CMK (cell line): ENCODE measurements around the gene ZNFX1.

Source experiments
- DNase-seq: peaks from one replicate; pipeline ENCODE4 v3.0.0-alpha.2; 2010; ENCODE audit warnings: low read depth

Gene ZNFX1

GRCh38 chr20:49278818-49279676, 1.2 kb upstream of the ZNFX1 start:
- no peak for DNase-seq

- DNase-seq: no peak
Observed at GRCh38 chr20:49277786-49278035, 146 bp downstream of the ZNFX1 start.

DNA sequence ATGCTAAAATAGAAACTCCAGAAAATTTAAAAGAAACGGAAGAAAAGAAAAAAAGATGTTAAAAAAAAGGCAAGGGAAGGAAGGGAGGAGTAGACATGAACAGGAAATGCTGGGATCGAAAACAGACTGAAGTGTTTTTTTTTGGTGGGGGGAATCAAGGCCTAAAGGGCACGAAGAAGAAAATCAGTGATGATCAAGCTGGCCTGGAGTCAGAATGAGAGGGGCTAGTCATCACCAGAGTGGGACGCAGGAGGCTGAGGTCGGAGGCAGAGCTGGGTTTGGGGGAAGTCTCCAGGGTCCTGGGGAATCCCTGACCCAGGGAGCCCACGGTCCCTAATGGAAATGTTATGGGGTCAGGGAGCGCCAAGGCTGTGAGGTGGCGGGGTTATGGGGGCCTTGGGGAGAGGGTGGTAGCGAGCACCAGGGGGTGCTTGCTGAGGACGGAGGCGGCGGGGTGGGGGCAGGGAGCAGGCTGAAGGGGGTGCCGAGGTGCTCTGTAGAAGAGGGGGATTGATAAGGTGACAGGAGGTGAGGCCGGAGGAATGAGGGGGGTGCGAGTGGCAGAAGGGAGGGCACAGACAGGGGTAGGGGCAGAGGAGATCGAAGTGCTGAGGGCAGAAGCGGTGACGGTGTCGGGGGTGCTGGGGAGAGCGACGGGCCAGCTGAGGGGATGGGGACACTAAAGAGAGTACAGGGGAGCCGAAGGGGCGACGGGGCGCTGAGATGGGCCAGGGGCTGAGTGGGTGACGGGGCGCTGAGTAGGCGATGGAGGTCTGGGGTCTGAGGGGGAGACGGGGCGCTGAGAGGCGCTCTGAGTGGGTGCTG, 684 bp downstream of the ZNFX1 start:
- no peak for DNase-seq

DNA sequence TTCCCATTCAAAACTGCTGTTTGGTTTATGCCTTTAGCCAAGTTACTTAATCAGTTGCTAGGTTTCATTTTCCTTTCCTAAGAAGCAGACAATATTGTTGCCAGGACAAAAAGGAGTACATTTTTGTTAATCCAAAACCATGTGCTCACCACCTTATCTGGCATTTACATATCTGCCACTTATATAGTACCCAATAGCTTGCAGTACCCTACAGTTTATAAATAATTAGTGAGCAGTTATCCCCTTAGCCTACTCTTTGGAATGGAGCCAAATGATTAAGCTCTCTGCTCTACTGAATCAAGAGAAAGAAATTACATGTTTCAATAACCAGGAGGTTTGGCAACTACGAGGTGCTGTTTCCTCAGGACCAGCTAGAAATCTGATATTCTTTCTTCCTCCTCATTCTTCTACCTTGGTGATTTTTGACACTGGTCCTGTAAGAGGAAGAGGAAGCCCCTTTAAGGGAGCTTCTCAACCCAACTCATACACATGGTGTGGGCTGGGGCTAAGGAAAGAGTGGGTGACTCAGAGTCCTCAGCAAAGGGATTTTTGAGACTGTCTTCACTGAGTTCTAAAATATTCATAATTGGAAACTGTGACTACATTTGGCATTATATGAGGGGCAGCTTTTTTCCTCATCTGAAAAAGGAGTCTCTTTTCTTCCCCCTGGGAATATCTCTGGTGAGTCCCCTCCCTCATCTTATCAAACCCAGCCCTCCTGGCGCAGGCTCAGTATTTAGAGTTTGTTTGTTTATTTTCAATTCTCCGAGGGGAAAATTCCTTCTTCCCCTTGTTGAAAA, 1.5 kb downstream of the ZNFX1 start:
- DNase-seq: no peak

DNA sequence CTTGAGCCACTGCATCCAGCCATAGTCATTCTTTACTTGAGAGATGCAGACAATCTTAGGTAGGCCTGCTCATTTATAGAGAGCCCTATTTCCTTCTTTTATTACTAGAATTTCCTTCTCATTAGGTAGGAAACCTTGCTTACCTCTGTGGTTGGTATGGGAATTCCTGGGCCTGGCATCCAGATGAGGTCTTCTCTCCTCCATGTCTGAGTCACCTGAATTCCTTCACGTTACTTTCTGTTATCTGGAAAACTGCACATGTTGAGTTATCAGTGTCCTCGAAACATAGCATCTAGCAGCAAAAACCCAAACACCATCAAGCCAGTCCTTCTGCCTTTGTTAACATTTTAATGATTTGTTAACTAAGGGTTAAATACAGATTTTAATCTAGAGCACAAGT, 2.2 kb downstream of the ZNFX1 start:
- DNase-seq: no peak

- no peak for DNase-seq
Observed at GRCh38 chr20:49275216-49275615, 2.6 kb downstream of the ZNFX1 start.

DNA sequence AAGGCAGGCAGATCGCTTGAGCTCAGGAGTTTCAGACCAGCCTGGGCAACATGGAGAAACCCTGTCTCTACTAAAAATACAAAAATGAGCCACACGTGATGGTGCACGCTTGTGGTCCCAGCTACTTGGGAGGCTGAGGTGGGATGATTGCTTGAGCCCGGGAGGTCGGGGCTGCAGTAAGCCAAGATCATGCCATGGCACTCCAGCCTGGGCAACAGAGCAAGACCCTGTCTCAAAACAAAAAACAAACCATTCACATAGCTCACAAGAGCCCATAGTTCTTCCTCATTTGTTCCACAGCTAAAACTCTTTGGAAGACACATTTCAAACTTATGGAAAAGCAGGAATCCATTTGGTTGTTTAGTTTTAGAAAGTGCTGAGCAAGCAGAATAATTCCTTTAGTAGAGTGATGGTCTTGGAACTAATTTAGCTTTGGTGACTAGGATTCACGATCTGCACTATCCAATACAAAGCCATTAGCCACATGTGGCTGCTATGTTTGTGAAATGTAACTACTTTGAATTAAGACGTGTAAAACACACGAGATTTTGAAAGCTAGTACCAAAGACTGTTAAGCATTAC, 4.1 kb downstream of the ZNFX1 start:
- no peak for DNase-seq

DNA sequence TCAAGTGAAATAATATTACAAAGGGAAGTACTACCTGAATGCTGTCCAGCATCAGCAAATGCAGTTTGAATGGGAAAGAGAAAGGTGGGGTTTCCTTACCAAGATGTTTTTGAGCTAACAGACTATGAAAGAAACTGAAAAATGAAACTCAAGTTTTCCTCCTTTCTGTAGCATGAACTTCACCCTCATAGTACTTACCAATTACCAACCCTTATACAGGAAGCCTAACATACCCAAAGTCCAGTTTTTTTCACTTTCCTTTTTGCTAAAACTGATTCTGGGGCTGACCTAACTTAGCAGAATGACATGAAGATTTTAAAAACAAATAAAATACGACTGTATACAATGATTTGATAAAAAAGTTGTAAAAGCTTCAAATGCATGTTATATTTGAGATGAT, 5.2 kb downstream of the ZNFX1 start:
- DNase-seq: no peak

DNA sequence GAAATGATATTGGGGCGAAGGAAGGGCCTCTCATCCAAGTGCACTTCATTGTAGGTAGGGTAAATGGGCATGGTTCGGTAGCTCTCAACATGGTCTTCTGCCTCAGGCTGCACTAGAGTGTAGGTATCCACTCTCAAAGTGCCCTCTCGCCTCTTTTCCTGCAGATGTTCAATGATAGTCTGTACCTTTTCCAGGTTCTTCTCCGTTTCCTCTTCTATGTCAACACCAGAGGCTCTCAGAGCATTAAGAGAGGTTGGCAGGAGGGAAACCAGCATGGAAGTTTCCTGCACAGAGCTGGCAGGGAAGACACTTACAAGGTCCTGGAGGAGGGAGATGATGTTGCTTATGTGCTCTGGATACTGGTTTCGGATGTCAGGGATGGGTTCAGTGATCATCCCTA, 7.1 kb downstream of the ZNFX1 start:
- DNase-seq: no peak

DNA sequence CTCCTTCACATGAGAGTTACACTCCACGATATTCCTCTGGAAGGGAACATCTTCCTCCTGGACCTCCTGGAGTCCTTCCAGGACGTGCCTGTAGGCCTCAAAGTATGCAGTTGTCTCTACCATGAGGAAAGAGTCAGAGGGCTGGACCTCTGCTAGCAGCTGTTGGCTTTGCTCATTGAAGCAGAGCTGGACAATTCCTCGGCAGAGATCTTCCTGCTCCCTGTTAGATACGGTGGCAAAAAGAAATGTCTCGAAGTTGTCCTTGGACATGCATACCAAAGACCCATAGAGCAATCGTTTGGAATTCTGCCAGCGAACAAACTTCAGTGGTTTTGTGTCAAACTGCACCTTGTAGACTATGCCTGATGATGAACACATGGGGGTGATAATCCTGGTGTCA, 7.7 kb downstream of the ZNFX1 start:
- DNase-seq: no peak

- no peak for DNase-seq
Observed at GRCh38 chr20:49268600-49269365, 9.1 kb downstream of the ZNFX1 start.

- DNase-seq: no peak
Observed at GRCh38 chr20:49267327-49267726, 10.5 kb downstream of the ZNFX1 start.

- DNase-seq: no peak
Observed at GRCh38 chr20:49262444-49262843, 15.4 kb downstream of the ZNFX1 start.

GRCh38 chr20:49261173-49261572, 16.7 kb downstream of the ZNFX1 start:
- DNase-seq: no peak

GRCh38 chr20:49260218-49260617, 17.6 kb downstream of the ZNFX1 start:
- DNase-seq: no peak

GRCh38 chr20:49259799-49260198, 18.1 kb downstream of the ZNFX1 start:
- DNase-seq: no peak

GRCh38 chr20:49259284-49259683, 18.6 kb downstream of the ZNFX1 start:
- no peak for DNase-seq

- no peak for DNase-seq
Observed at GRCh38 chr20:49256261-49256660, 21.6 kb downstream of the ZNFX1 start.

DNA sequence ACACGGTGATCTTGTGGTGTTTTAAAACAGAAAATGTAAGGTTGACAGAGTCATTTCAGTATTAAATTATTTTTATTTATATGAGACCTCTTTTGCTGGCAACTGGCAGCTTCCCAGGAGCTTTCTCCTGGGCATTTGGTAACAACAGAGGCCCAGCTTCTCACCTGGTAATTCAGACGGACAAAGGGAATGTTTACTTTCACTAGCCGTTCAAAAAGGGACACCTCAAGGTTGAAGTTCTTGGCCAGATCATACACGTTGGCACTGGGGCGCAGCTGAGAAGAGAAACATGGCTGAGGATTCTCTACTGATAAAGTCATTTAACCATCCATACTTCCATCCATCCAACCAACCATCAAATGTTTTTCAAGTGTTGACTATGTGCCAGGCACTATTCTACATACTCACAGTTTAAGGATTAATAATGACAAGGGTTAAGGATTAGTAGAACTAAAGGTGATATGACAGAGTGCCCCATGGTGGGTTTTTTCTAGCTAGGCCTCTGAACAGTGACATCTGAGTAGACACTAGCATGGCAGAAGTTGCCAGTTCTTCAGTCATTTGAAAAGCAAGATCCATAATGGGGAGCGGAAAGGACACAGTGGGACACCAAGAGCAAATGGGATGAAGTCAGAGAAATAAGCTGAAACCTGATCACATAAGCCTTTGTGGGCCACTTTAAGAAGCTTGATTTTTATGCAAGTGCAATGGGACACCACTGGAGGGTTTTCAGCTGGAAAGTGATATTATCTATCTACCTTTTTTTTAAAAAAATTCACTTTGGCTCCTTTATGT, 25.1 kb downstream of the ZNFX1 start:
- DNase-seq: no peak

DNA sequence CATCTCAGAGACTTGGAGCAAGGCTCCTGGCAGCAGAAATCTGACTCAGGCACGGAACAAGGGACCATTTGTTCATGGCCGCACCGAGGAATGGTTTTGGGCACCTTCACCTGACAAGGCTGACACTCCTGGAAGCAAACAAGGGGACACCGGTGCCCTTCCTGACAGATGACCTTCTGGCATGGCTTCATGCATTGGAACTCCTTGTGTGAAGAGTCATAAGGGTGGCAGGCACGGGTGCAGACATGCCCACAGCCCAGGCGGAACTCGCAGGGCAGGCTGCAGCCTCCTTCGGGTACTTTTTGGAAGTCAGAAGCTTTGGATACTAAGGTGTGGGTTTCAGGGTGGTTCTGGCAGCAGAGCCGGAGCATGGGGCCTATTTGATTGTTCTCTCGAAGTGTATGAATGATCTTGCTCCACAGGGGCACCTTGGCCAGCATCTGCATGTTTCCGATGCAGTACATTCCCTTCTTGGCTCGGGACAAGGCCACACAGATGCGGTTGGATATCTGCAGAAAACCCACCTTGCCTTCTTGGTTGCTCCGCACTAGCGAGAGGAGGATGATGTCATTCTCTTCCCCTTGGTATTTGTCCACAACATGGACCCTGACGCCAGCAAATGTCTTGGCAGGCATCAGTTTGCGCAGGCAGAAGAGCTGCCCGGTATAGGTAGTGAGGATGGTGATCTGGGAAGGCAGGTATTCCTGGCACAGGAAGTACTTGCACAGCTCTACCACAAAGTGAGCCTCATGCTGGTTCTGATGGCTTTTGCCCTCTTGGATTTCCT, 28.8 kb downstream of the ZNFX1 start:
- DNase-seq: no peak
